Activated CD4-positive, alpha-beta memory T cell treated with anti-CD3 and anti-CD28 coated beads, Interleukin-2, amount 10 ng/mL, durations not matched to agents 7 days and 5 days (primary cell): ENCODE measurements around the gene NTSR1. TPM values are rescaled to one million over a fixed set of nuclear protein-coding genes. Genes with fewer than 3 reads are reported as not detected.

Source experiments
- CTCF ChIA-PET: fragments of 350-600 bp; sonication (Branson Sonifier 250); formaldehyde crosslinking; loops from one replicate; lab custom pipeline; 2021; ENCODE audit warnings: antibody characterized with exemption, inconsistent platforms; lab: Charles Lee
- POLR2A ChIA-PET: fragments of 350-600 bp; sonication (Branson Sonifier 250); formaldehyde crosslinking; loops from one replicate; lab custom pipeline; 2021; ENCODE audit warnings: antibody characterized with exemption; lab: Charles Lee
- DNase-seq: peaks from one replicate; pipeline ENCODE4 v3.0.0-alpha.2; 2020
- H3K27ac Mint-ChIP-seq: one replicate; pipeline ENCODE4 v1.8.0; 2021; ENCODE audit warnings: mild to moderate bottlenecking, mixed read lengths
- H3K27me3 Mint-ChIP-seq: one replicate; pipeline ENCODE4 v1.8.0; 2021; ENCODE audit warnings: mixed read lengths
- H3K36me3 Mint-ChIP-seq: one replicate; pipeline ENCODE4 v1.8.0; 2021; ENCODE audit warnings: low read depth, mixed read lengths
- H3K4me1 Mint-ChIP-seq: one replicate; pipeline ENCODE4 v1.8.0; 2021; ENCODE audit warnings: mixed read lengths
- H3K4me3 Mint-ChIP-seq: one replicate; pipeline ENCODE4 v1.8.0; 2021; ENCODE audit warnings: mild to moderate bottlenecking, mixed read lengths
- H3K9me3 Mint-ChIP-seq: one replicate; pipeline ENCODE4 v1.8.0; 2021; ENCODE audit warnings: mixed read lengths
- total RNA-seq, 2 experiments: library from RNA; stranded (reverse); gene quantifications; one replicate each; pipeline ENCODE4 v1.2.3, GENCODE V29; 2021

Gene NTSR1
- total RNA-seq, 2 experiments from 2014 or later = not detected

DNA sequence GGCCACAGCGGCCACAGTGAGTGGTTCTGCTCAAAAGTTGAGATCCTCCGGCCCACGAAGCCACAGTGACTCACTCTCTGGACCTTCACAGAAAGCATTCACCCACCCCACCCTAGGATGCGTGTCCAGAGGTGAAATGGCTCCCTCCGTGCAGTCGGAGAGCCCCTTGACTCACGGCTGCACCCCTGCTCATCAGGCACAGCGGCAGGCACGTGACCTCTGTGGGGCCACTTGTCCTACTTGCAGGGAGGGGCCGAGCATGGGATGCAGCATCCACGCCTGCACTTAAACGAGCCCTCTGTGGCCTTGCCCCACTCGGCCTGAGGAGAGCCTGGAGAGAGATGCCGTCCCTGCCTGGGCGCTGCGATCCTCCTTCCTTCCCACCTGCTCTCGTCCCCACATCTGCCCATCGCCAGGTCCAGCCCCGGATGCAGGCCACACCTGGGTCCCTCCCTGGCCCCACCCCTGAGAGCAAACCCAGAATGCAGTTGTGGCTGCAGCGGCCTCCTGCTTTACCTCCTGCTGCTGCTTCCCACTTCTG, 28.7 kb downstream of the NTSR1 start:
- H3K27me3 Mint-ChIP-seq = peaks cover 32% of the 10 kb centered on the region
- H3K9me3 Mint-ChIP-seq = no peaks in the 10 kb centered on the region
- DNase-seq = no peak
- POLR2A ChIA-PET = no interaction called here
- peaks cover 64% of the 10 kb centered on the region for H3K4me1 Mint-ChIP-seq
- no peak overlapping the region for H3K4me3 Mint-ChIP-seq
- CTCF ChIA-PET = no interaction called here
- no peaks in the 10 kb centered on the region for H3K36me3 Mint-ChIP-seq
- no peak overlapping the region for H3K27ac Mint-ChIP-seq

DNA sequence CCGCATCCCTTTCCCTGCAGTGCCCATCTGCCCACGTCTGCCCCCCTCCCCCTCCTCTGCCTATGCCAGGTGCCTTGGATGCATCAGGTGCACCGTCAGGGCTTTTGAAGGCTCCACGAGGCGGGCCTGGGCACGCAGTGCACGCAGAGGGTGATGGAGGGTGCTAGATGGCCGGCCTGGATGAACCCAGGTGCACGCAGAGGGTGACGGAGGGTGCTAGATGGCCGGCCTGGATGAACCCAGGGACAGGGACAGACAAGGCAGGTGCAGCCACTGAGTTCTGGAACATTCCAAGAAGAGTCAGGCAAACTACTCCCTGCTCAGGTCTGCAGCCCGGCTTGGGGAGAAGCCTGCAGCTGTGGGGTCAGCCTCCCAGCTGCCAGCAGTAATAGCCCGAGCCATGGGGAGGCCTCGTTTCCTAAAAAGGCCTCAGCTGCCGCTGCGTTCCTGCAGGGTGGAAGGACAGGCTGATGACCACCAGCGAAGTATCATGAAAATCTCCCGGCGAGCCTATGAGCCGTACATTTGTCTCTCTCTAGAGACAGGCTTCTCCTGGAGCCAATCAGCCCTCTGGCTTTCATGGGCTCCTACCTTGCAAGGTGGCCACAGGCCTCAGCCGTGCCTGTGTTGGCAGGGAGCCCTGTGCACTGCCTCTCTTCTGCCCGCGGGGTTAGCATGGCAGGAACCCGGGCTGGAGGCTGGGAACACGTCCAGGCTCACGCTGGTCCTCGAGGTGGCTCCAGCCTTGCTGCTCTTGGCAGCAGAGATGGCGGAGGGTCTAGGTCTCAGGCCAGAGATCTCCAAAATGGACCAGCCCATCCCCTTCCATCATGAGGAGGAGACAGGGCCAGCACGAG, 29.6 kb downstream of the NTSR1 start:
- CTCF ChIA-PET = no interaction called here
- H3K36me3 Mint-ChIP-seq = no peaks in the 10 kb centered on the region
- POLR2A ChIA-PET = no interaction called here
- no peak overlapping the region for H3K4me3 Mint-ChIP-seq
- peak overlapping the region; percentile 95 for H3K27ac Mint-ChIP-seq
- H3K4me1 Mint-ChIP-seq = peaks cover 57% of the 10 kb centered on the region
- no peaks in the 10 kb centered on the region for H3K9me3 Mint-ChIP-seq
- peaks cover 27% of the 10 kb centered on the region for H3K27me3 Mint-ChIP-seq
- no peak for DNase-seq

DNA sequence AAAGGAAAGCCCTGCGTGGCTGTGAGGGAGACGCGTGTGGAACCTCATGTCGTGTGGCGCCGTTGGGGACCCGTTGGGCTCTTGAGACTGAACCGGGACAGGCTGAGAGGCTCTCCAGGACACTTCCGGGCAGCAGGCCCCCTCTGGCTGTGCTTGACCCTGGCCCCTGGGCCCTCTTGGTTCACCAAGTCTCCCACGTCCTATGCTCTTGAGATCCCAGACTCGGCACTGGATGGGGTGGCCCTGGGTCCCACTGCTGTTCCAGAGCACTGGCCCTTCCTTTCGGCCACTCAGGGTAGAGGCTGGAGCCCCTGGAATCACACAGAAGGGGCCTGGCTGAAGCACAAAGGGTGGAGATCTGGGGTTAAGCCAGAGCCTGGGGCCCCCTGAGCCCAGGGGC, 30.4 kb downstream of the NTSR1 start:
- peaks cover 54% of the 10 kb centered on the region for H3K4me1 Mint-ChIP-seq
- DNase-seq = no peak
- no peaks in the 10 kb centered on the region for H3K36me3 Mint-ChIP-seq
- H3K27ac Mint-ChIP-seq = peak overlapping the region; percentile 95
- H3K9me3 Mint-ChIP-seq = no peaks in the 10 kb centered on the region
- POLR2A ChIA-PET = interaction anchor here (0.9 to 2.7 kb wide), 11 partner anchors 15 to 353 kb away, joined by 3 to 19 read pairs (median 5); partner anchors contain the start of genes RPS21 and SLCO4A1
- H3K4me3 Mint-ChIP-seq = peak overlapping the region; percentile 27
- H3K27me3 Mint-ChIP-seq = peaks cover 28% of the 10 kb centered on the region
- CTCF ChIA-PET = interaction anchor here (0.9 to 1.3 kb wide), 2 partner anchors 9 to 52 kb away, joined by 3 read pairs; no protein-coding TSS in a partner anchor

DNA sequence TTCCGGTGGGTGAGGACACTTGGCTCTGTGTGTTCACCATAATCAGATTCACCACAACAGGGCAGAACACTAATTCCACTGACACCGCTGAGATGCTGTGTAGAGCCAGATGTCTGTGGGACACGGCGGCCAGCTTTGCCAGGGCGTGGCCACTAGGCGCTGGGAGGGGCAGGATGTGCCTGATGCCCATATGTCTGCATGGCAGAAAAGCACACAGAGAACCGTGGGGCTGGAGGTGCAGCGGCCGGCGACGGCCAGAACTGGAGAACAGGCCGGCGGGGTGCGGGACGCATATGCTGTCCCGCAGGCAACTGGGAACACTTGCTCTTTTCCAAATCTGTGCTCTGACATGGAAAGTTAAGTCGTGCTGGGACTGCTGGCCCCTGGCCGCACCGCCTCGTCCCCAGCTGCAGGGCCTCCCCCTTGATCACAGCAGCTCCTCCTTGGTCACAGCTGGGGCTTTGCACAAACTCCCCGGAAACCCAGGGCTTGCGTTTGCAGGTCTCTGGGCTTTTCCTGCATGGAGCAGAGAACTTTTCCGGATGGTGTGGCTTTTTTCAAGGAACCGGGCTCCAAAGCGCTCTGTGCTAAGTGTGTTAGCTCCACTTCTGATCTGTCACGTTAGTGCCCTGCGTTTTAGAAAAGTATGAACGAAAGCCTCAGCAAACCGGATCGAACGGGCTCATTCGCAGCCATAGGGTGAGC, 31.1 kb downstream of the NTSR1 start:
- H3K4me1 Mint-ChIP-seq = peaks cover 54% of the 10 kb centered on the region

DNA sequence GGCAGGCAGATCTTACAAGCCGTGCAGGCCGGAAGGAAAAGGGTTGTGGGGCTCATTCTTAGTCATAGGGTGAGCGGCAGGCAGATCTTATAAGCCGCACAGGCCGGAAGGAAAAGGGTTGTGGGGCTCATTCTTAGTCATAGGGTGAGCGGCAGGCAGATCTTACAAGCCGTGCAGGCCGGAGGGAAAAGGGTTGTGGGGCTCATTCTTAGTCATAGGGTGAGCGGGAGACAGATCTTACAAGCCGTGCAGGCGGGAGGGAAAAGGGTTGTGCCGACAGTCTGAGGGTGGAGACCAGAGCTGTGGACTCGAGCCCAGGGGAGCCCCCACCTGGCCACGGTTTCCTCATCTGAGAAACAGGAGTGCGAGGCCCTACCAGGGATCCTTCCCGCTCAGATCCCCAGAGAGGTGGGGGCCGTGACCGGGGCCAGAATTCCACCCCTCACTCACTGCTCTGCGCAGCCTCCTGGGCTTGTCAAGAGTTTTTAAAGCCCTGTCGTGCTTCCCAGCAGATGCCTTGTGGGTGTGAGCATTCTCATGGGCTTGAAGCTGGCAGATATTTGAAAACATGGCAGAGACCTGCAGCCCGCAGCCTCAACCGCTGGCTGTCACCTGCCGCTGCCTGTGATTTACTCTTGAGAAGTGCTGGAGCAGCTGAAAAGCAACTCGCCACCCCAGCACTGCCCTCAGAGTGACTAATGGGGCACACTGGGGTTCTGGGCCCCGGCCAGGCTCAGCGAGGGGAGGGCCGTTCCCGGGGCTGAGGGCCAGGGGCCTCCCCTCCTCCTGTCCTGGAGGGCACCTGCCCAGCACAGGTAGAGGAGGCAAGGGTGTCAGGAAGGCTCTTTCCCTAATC, 31.9 kb downstream of the NTSR1 start:
- peak; percentile 95 for DNase-seq
- Mint-ChIP-seq H3K36me3 (no peaks in the 10 kb centered on the region), H3K27me3 (peaks cover 27% of the 10 kb centered on the region), H3K4me3 (peak overlapping the region; percentile 63), H3K9me3 (no peaks in the 10 kb centered on the region), H3K4me1 (peaks cover 56% of the 10 kb centered on the region), H3K27ac (peak overlapping the region; percentile 95)
- POLR2A ChIA-PET = interaction anchor here (0.6 to 2.7 kb wide), 34 partner anchors 10 to 437 kb away, joined by 3 to 19 read pairs (median 4); partner anchors contain the start of genes ADRM1, MRGBP, RPS21 and SLCO4A1
- CTCF ChIA-PET = interaction anchor here (0.9 to 1.5 kb wide), 8 partner anchors 11 to 124 kb away, joined by 3 to 5 read pairs (median 4); partner anchors contain the start of gene SLCO4A1

More for the DNA sequence above, 31.1 kb downstream of the NTSR1 start:
- Mint-ChIP-seq H3K27me3 (peaks cover 24% of the 10 kb centered on the region), H3K9me3 (no peaks in the 10 kb centered on the region), H3K4me3 (peak overlapping the region; percentile 63), H3K27ac (peak overlapping the region; percentile 95), H3K36me3 (no peaks in the 10 kb centered on the region)
- POLR2A ChIA-PET = interaction anchor here (0.5 to 2.7 kb wide), 34 partner anchors 8 to 437 kb away, joined by 3 to 19 read pairs (median 4); partner anchors contain the start of genes ADRM1, MRGBP, RPS21 and SLCO4A1
- CTCF ChIA-PET = interaction anchor here (0.9 to 1.3 kb wide), 6 partner anchors 10 to 115 kb away, joined by 3 to 5 read pairs (median 4); partner anchors contain the start of gene SLCO4A1
- peak; percentile 83 for DNase-seq

DNA sequence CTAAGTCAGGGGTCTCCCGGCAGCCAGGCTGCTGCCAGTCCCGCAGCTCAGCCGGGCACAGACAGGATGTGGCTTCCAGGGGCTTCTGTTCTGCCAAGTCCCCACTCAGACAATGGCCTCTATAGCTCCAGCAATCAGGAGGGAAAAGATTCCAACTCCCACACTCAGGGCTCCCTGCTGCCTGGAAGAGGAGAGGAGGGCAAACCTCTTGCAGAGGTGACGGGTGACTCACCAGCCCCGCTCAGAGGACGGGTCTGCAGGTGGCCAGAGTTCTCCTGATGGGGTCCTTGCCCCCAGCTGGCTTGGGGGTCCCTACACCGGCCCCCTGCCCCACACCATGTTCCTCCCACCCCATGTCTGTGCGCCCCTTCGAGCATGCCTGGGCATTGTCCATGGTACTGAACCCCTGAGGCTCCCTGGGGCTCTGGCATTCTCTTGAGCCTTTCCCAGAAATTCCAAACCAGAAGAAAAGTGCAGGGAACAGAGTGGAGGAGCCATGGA, 32.6 kb downstream of the NTSR1 start:
- CTCF ChIA-PET = interaction anchor here (0.9 to 1.5 kb wide), 4 partner anchors 50 to 125 kb away, joined by 3 to 5 read pairs (median 5); partner anchors contain the start of gene SLCO4A1

DNA sequence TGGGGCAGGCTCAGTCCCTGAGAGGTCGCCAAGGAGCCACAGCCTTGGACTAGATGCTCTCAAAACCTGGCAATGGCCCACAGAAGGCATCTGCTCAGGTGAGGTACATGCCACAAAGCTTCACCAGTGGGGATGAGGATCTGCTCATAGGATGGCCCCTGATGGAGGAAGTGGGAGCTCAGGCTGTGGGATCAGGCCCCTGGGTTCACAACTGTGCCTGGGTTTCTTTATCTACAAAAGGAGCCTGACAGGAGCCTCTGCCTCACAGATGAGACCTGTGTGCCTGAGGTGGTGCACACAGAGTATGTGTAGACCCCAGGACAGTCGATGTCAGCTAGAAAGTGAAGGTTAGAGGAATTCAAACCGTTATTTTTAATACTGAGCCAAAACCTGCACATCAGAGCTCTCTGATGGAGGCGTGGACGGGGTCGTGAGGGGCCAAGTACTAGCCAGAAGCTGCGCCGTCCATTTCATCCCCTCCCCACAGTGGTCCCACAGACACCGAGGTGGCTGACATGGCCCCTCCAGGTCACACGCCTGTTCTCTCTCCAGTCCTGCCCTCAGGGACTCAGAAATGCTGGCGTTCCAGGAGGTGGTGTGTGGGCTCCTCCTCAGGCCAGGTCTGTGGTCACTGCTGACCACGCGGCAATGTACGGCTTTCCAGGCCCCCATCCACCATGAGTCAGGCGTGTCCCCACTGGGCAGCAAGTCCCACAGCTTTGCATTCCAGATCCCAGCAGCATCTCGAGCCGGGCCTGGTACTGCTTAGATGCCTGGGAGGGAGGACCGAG, 33.3 kb downstream of the NTSR1 start:
- POLR2A ChIA-PET = interaction anchor here (0.7 to 2.7 kb wide), 4 partner anchors 52 to 139 kb away, joined by 3 to 19 read pairs (median 3); no protein-coding TSS in a partner anchor
- peaks cover 52% of the 10 kb centered on the region for H3K4me1 Mint-ChIP-seq
- H3K36me3 Mint-ChIP-seq = no peaks in the 10 kb centered on the region
- no peaks in the 10 kb centered on the region for H3K9me3 Mint-ChIP-seq
- DNase-seq = no peak
- H3K4me3 Mint-ChIP-seq = no peak overlapping the region
- CTCF ChIA-PET = interaction anchor here (1.5 kb wide), 1 partner anchor 52 kb away, joined by 5 read pairs; no protein-coding TSS in a partner anchor
- H3K27me3 Mint-ChIP-seq = peaks cover 28% of the 10 kb centered on the region
- H3K27ac Mint-ChIP-seq = peak overlapping the region; percentile 95

More for the DNA sequence above, 32.6 kb downstream of the NTSR1 start:
- POLR2A ChIA-PET = interaction anchor here (0.6 to 2.7 kb wide), 18 partner anchors 10 to 138 kb away, joined by 3 to 19 read pairs (median 5); partner anchors contain the start of gene TCFL5
- Mint-ChIP-seq H3K27me3 (peaks cover 26% of the 10 kb centered on the region), H3K4me1 (peaks cover 56% of the 10 kb centered on the region), H3K36me3 (no peaks in the 10 kb centered on the region), H3K9me3 (no peaks in the 10 kb centered on the region), H3K4me3 (no peak overlapping the region), H3K27ac (peak overlapping the region; percentile 95)
- DNase-seq = no peak

DNA sequence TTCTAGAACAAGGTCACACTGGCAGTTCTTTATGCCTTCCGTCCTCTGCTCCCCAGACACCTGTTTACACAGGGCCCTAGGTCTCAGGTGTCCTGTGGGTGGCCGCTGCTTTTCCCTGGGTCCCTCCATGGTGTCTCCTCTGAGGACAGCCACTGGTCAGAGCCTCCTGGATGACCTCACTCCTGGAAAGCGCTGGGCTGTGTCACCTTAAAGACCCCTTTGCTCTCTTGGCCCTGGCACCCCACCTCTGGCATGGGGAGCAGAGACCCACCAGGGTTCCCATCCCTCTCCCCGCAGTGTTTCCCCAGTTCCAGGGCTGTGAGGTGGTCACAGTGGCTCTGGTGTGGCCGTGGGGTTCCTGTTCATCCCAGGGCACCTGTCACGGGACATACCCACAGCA, 33.9 kb downstream of the NTSR1 start:
- ChIA-PET CTCF (no interaction called here), POLR2A (interaction anchor here (1.1 kb wide), 1 partner anchor 52 kb away, joined by 3 read pairs; no protein-coding TSS in a partner anchor)
- DNase-seq = no peak
- Mint-ChIP-seq H3K36me3 (no peaks in the 10 kb centered on the region), H3K27ac (no peak overlapping the region), H3K4me1 (peaks cover 49% of the 10 kb centered on the region), H3K4me3 (no peak overlapping the region), H3K9me3 (no peaks in the 10 kb centered on the region), H3K27me3 (peaks cover 30% of the 10 kb centered on the region)

DNA sequence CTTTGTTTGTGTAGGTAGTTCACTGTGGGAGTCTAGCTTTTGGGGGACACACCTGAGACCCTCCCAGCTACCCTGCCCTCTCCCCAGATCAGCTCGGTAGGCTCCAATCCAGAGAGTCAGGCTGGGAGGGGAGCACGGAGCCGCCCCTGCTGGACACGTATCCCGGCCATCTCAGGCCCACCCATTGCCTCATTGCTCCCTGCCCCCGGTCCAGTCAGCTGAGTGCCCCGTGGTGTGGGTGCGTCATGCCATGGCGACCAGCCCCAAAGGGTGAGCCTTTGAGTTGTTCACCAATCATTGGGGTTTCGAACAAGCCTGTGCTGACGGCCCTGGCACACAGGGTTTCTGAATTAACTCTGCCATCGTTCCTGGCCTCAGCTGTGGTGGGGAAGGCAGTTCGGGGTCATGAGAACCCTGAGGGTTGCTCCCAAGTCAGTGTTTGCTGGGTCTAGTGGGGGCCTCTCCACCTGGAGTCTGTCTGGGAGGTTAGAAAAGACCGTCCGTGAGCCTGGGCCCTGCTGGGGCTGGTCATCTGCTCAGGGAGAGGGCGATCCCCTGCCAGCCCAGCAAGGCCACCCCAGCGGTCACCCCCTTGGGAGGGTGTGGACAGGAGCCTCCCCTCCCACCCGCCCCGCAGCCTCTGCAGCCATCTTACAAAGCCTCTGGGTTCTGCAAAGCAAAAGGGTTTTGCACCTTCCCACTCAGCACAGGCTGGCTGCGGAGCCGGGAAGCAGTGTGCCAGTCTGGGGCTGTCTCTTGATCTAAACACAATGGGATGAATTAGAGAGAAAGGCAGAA, 34.5 kb downstream of the NTSR1 start:
- Mint-ChIP-seq H3K36me3 (no peaks in the 10 kb centered on the region), H3K4me1 (peaks cover 46% of the 10 kb centered on the region), H3K4me3 (no peak overlapping the region), H3K9me3 (no peaks in the 10 kb centered on the region), H3K27ac (no peak overlapping the region), H3K27me3 (peaks cover 33% of the 10 kb centered on the region)
- ChIA-PET CTCF (no interaction called here), POLR2A (interaction anchor here (1.1 kb wide), 1 partner anchor 51 kb away, joined by 3 read pairs; no protein-coding TSS in a partner anchor)
- DNase-seq = no peak

DNA sequence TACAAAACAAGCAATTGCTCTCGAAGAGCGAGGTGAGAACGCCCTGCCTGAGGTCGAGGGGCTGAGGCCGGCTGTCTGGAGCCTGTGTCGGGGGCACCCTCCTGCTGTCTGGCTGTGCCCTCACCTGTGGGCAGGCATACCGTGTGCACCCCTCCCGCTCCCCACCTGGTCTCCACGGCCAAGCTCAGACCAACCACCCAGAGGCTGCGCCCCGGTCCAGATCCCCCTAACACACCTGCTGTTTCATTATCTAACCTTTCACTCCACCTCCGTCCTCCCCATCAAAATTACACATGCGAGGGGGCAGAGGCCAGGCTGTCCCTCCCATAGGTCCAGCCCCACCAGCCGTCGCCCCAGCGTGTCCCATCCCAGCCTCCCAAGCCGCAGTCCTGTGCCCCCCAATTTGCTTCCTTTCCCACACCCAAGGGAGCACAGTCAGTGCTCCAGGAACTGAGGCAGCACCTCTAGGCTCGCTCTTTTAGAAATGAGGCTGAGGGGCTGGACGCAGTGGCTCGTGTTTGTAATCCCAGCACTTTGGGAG, 35.2 kb downstream of the NTSR1 start:
- ChIA-PET POLR2A (no interaction called here), CTCF (no interaction called here)
- Mint-ChIP-seq H3K36me3 (no peaks in the 10 kb centered on the region), H3K9me3 (no peaks in the 10 kb centered on the region), H3K4me1 (peaks cover 40% of the 10 kb centered on the region), H3K27ac (no peak overlapping the region), H3K27me3 (peaks cover 34% of the 10 kb centered on the region), H3K4me3 (no peak overlapping the region)
- no peak for DNase-seq
